ENCODE data around the gene SULT2B1. TPM values are rescaled to one million over a fixed set of nuclear protein-coding genes. Genes with fewer than 3 reads are reported as not detected.
"Not testable (repeated sequence)": the region's sequence is repeated elsewhere in the genome, so short reads cannot be mapped to it uniquely, and the experiment has no call there.

Gene SULT2B1
- polyA plus RNA-seq, 2 of the 4 experiments (the other 2 are of a cell fraction) = 22.2 to 34.3 TPM

GRCh38 chr19:48629599-48630295 is 77.8 kb downstream of the SULT2B1 start:
- H3K27ac ChIP-seq = no peak overlapping the region
- ChIA-PET CTCF (interaction anchor here (0.5 to 1.6 kb wide), 3 partner anchors 16 to 195 kb away, joined by 3 to 6 read pairs (median 3); partner anchors contain the start of gene CA11), POLR2A (interaction anchor here (0.6 to 2.7 kb wide), 2 partner anchors 11 to 15 kb away, joined by 3 to 19 read pairs; partner anchors contain the start of genes FAM83E, RPL18 and SPHK2)
- TF ChIP-seq FOSB (CRISPR knock-in tag; IDR thresholded peaks at IDR 0.05) (no peak), HOXA7 (CRISPR knock-in tag; IDR thresholded peaks at IDR 0.05) (peak; percentile 44; the same call in 1 of the 2 replicates)
- H3K9me3 ChIP-seq = no peaks in the 10 kb centered on the region
- FAIRE-seq = no peak
- 83% methylated on average over 45 of the region's 48 CpGs for WGBS (ENCODE audit: missing lambda C conversion rate)
- 0 out of 6 replicates have a peak, but pooled peaks of 1 of the 2 experiments have one; percentile 0 for ATAC-seq
- H3K4me3 ChIP-seq = no peak overlapping the region
- no peak for DNase-seq (ENCODE audit: low read depth in 1 of 2, low spot score in 1 of 2)
- peaks cover 40% of the 10 kb centered on the region for H3K4me1 ChIP-seq
- no peak overlapping the region for H3K4me2 ChIP-seq

DNA sequence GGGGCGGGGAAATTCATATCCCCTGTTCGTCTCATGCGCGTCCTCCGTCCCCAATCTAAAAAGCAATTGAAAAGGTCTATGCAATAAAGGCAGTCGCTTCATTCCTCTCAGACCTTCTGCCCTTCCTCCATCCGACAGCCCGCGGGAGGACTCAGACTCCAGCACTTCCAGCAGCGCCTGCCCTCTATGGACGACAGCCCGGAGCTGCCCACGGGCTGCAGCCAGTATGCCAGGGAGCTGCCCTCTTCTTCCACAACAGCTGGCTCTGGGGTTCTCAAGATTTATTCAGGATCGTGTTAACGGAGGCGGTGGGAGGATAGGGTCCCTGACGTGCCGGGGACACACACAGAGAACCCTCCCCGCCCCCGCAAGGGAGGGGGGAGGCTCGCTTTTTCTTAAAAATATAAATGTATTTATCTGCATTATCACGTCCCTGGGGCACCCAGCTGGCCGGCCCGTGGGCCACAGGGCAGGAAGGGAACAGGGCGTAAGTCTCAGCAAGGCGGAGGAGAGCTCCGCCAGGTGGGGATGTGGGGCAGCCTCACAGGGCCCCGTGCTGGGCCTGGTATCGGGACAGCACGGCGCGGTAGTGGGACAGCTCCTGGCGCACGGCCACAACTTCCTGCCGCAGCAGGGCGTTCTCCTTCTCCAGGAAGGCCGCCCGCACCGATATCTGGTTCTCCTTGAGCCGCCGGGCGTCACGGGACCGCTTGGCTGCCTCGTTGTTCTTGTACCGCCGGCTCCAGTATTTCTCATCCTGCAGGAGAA is 78.5 kb downstream of the SULT2B1 start:
- no peak overlapping the region for H3K4me3 ChIP-seq
- ATAC-seq = no peak
- POLR2A ChIA-PET = interaction anchor here (2.7 kb wide), 1 partner anchor 11 kb away, joined by 19 read pairs; the partner anchor contains the start of genes RPL18 and SPHK2
- no peaks in the 10 kb centered on the region for H3K9me3 ChIP-seq
- FAIRE-seq = no peak
- no peak for DNase-seq (ENCODE audit: low read depth in 1 of 2, low spot score in 1 of 2)
- no peak for TF ChIP-seq MYC (IDR thresholded peaks at IDR 0.05; ENCODE audit: borderline replicate concordance, low read length)
- 0 out of 2 replicates have a peak, but pooled peaks have one; percentile 11 for TF ChIP-seq POLR2A (IDR thresholded peaks at IDR 0.05; ENCODE audit: low read length)
- CTCF ChIA-PET = interaction anchor here (0.5 to 1.6 kb wide), 5 partner anchors 15 to 194 kb away, joined by 3 to 6 read pairs (median 4); partner anchors contain the start of gene CA11
- H3K27ac ChIP-seq = no peak overlapping the region
- peaks cover 44% of the 10 kb centered on the region for H3K4me1 ChIP-seq
- WGBS (ENCODE audit: missing lambda C conversion rate) = 92% methylated on average over 47 of the region's 47 CpGs
- H3K4me2 ChIP-seq = no peak overlapping the region

- FAIRE-seq (no peak), DNase-seq (ENCODE audit: low read depth in 1 of 2, low spot score in 1 of 2) (no peak), ATAC-seq (no peak)
- CTCF ChIA-PET = interaction anchor here (0.6 to 1.6 kb wide), 5 partner anchors 15 to 696 kb away, joined by 3 to 6 read pairs (median 4); partner anchors contain the start of gene CA11
- H3K4me2 ChIP-seq = no peak overlapping the region
- H3K27ac ChIP-seq = no peak overlapping the region
- no peak overlapping the region for H3K4me3 ChIP-seq
- H3K4me1 ChIP-seq = peaks cover 49% of the 10 kb centered on the region
- POLR2A ChIA-PET = interaction anchor here (2.7 kb wide), 1 partner anchor 12 kb away, joined by 19 read pairs; the partner anchor contains the start of genes RPL18 and SPHK2
- no peaks in the 10 kb centered on the region for H3K9me3 ChIP-seq
- TF ChIP-seq BCL3 (IDR thresholded peaks at IDR 0.05) (no peak), ESRRA (IDR thresholded peaks at IDR 0.05; ENCODE audit: borderline replicate concordance, low read length) (no peak), MAZ (IDR thresholded peaks at IDR 0.05; ENCODE audit: borderline replicate concordance, low read depth, low read length) (no peak), RFX5 (IDR thresholded peaks at IDR 0.05) (peak; percentile 42; the same call in 1 of the 2 replicates), KDM1A (IDR thresholded peaks at IDR 0.05; ENCODE audit: low read depth) (peak; percentile 84; the same call in 1 of the 2 replicates), TFCP2L1 (CRISPR knock-in tag; IDR thresholded peaks at IDR 0.05) (no peak), RNF2 (IDR thresholded peaks at IDR 0.05; ENCODE audit: borderline replicate concordance, low read depth) (no peak), HOXA7 (CRISPR knock-in tag; IDR thresholded peaks at IDR 0.05) (no peak), FOSB (CRISPR knock-in tag; IDR thresholded peaks at IDR 0.05) (no peak)
- TF ChIP-seq, protein P1, sequence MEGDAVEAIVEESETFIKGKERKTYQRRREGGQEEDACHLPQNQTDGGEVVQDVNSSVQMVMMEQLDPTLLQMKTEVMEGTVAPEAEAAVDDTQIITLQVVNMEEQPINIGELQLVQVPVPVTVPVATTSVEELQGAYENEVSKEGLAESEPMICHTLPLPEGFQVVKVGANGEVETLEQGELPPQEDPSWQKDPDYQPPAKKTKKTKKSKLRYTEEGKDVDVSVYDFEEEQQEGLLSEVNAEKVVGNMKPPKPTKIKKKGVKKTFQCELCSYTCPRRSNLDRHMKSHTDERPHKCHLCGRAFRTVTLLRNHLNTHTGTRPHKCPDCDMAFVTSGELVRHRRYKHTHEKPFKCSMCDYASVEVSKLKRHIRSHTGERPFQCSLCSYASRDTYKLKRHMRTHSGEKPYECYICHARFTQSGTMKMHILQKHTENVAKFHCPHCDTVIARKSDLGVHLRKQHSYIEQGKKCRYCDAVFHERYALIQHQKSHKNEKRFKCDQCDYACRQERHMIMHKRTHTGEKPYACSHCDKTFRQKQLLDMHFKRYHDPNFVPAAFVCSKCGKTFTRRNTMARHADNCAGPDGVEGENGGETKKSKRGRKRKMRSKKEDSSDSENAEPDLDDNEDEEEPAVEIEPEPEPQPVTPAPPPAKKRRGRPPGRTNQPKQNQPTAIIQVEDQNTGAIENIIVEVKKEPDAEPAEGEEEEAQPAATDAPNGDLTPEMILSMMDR (IDR thresholded peaks at IDR 0.05) = no peak
- 88% methylated on average over 3 of the region's 3 CpGs for WGBS (ENCODE audit: missing lambda C conversion rate)
These were observed 79.3 kb downstream of the SULT2B1 start for GRCh38 chr19:48631225-48631624.

DNA sequence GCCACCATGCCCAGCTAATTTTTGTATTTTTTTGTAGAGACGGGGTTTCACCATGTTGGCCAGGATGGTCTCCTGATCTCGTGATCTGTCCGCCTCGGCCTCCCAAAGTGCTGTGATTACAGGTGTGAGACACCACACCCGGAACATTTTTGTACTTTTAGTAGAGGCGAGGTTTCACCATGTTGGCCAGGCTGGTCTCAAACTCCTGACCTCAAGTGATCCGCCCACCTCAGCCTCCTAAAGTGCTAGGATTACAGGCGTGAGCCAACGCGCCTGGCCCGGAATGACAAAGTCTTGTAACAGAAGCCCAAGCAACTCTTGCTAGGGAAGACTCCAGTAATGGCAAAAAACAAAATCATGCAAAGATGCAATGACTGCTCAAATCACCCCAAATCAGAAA is 80.3 kb downstream of the SULT2B1 start:
- not testable (repeated sequence) for H3K4me2 ChIP-seq; FAIRE-seq; ATAC-seq; H3K9me3 ChIP-seq; H3K4me3 ChIP-seq; DNase-seq (ENCODE audit: low read depth in 1 of 2, low spot score in 1 of 2)
- CTCF ChIA-PET = interaction anchor here (0.6 to 2.0 kb wide), 5 partner anchors 8 to 283 kb away, joined by 3 to 5 read pairs (median 3); no protein-coding TSS in a partner anchor
- POLR2A ChIA-PET = interaction anchor here (2.7 kb wide), 1 partner anchor 13 kb away, joined by 19 read pairs; the partner anchor contains the start of genes RPL18 and SPHK2
- WGBS (ENCODE audit: missing lambda C conversion rate) = 95% methylated on average over 11 of the region's 11 CpGs
- peaks cover 52% of the 10 kb centered on the region for H3K4me1 ChIP-seq
- H3K27ac ChIP-seq = peak overlapping the region in 1 of 2 experiments; percentile 92; a peak in 3 of 6 replicates

Data from A549 (cell line).